ENCODE data around the gene MYO15B. TPM values are rescaled to one million over a fixed set of nuclear protein-coding genes. Genes with fewer than 3 reads are reported as not detected.

The MYO15B gene
- total and polyA plus RNA-seq, 2 donors (not counting 1 experiment from before 2014, with no cell fraction given), result 452 to 1,019 TPM

- no peak overlapping the region for H3K4me3 Mint-ChIP-seq
Measured at GRCh38 chr17:75565618-75566017, 22.0 kb upstream of the MYO15B start.

GRCh38 chr17:75566416-75566815 lies 21.2 kb upstream of the MYO15B start:
- no peaks in the 10 kb centered on the region for H3K9me3 Mint-ChIP-seq (ENCODE audit: insufficient read depth)
- peaks cover 28% of the 10 kb centered on the region for H3K4me1 Mint-ChIP-seq
- DNase-seq (no peak), ATAC-seq (ENCODE audit: low read depth) (no peak)
- H3K27me3 Mint-ChIP-seq, result no peaks in the 10 kb centered on the region
- WGBS (ENCODE audit: insufficient coverage), result 86% methylated on average over 5 of the region's 6 CpGs
- TF ChIP-seq CTCF (IDR thresholded peaks at IDR 0.05), result no peak
- no peak for TF ChIP-seq EZH2 (IDR thresholded peaks at IDR 0.05; ENCODE audit: borderline replicate concordance, insufficient read depth, low read depth, low read length, poor library complexity, severe bottlenecking)
- intact Hi-C loops (cut with micrococcal nuclease), result loop anchor here (1.0 kb wide), 1 partner anchor 41 kb away; the partner anchor contains the start of gene LLGL2
- H3K27ac ChIP-seq (ENCODE audit: low read length in 2 of 2), result no peak overlapping the region
- ChIA-PET CTCF (interaction anchor here (2.5 kb wide), 1 partner anchor 22 kb away, joined by 8 read pairs; the partner anchor contains the start of gene MYO15B), POLR2A (no interaction called here)
- no peaks in the 10 kb centered on the region for H3K27me3 ChIP-seq (replicated peaks in 1 of 4; ENCODE audit: control extremely low read depth in 1 of 4, control insufficient read depth in 3 of 4, insufficient read depth in 4 of 4, low read length in 3 of 4)
- no peak overlapping the region for H2AFZ ChIP-seq (ENCODE audit: insufficient read depth, low read depth, low read length, poor library complexity, severe bottlenecking)
- peaks cover 21 to 27% of the 10 kb centered on the region in 2 donors for H3K4me1 ChIP-seq (ENCODE audit: control insufficient read depth in 2 of 2, insufficient read depth in 2 of 2, low read length in 2 of 2)
- H3K79me2 ChIP-seq (ENCODE audit: control insufficient read depth, insufficient read depth, low read length), result no peaks in the 10 kb centered on the region
- no peaks in the 10 kb centered on the region for H4K20me1 ChIP-seq (ENCODE audit: control insufficient read depth, insufficient read depth, low read length, poor library complexity, severe bottlenecking)
- peaks cover 0 to 9% of the 10 kb centered on the region in 2 experiments for H3K36me3 ChIP-seq (replicated peaks in 1 of 2; ENCODE audit: control extremely low read depth in 1 of 2, control insufficient read depth in 1 of 2, extremely low read depth in 1 of 2, insufficient read depth in 2 of 2, low read length in 1 of 2)
- no peaks in the 10 kb centered on the region for H3K9me3 ChIP-seq (ENCODE audit: control extremely low read depth in 1 of 3, control insufficient read depth in 2 of 3, insufficient read depth in 1 of 3, low read length in 2 of 3)
- peak overlapping the region; percentile 47 for H3K4me2 ChIP-seq (replicated peaks; ENCODE audit: low read depth, low read length, poor library complexity, severe bottlenecking)
- no peak overlapping the region for H3K4me3 ChIP-seq (ENCODE audit: control extremely low read depth in 1 of 5, extremely low read depth in 1 of 5, insufficient read depth in 1 of 5, low read depth in 2 of 5, low read length in 4 of 5)
- peak overlapping the region; percentile 42 for H3K4me3 Mint-ChIP-seq
- H3K9ac ChIP-seq (ENCODE audit: low read length), result no peak overlapping the region
- peak overlapping the region; percentile 72 for H3K27ac Mint-ChIP-seq

More at GRCh38 chr17:75565618-75566017, 22.0 kb upstream of the MYO15B start:
- CTCF ChIA-PET, result no interaction called here
- H3K27me3 ChIP-seq (replicated peaks in 1 of 4; ENCODE audit: control extremely low read depth in 1 of 4, control insufficient read depth in 3 of 4, insufficient read depth in 4 of 4, low read length in 3 of 4), result no peaks in the 10 kb centered on the region
- ATAC-seq (ENCODE audit: low read depth), result no peak
- H3K79me2 ChIP-seq (ENCODE audit: control insufficient read depth, insufficient read depth, low read length), result no peaks in the 10 kb centered on the region
- whole genome bisulfite sequencing (ENCODE audit: insufficient coverage), result 94% methylated on average over 6 of the region's 6 CpGs
- no peaks in the 10 kb centered on the region for H4K20me1 ChIP-seq (ENCODE audit: control insufficient read depth, insufficient read depth, low read length, poor library complexity, severe bottlenecking)
- H2AFZ ChIP-seq (ENCODE audit: insufficient read depth, low read depth, low read length, poor library complexity, severe bottlenecking), result no peak overlapping the region
- H3K36me3 ChIP-seq (replicated peaks in 1 of 2; ENCODE audit: control extremely low read depth in 1 of 2, control insufficient read depth in 1 of 2, extremely low read depth in 1 of 2, insufficient read depth in 2 of 2, low read length in 1 of 2), result peaks cover 0 to 9% of the 10 kb centered on the region in 2 experiments
- intact Hi-C loops (cut with micrococcal nuclease), result loop anchor here (1.0 kb wide), 1 partner anchor 40 kb away; the partner anchor contains the start of gene LLGL2
- H3K4me2 ChIP-seq (replicated peaks; ENCODE audit: low read depth, low read length, poor library complexity, severe bottlenecking), result no peak overlapping the region
- no peak overlapping the region for H3K4me3 ChIP-seq (ENCODE audit: control extremely low read depth in 1 of 5, extremely low read depth in 1 of 5, insufficient read depth in 1 of 5, low read depth in 2 of 5, low read length in 4 of 5)
- POLR2A ChIA-PET, result no interaction called here
- H3K9me3 ChIP-seq (ENCODE audit: control extremely low read depth in 1 of 3, control insufficient read depth in 2 of 3, insufficient read depth in 1 of 3, low read length in 2 of 3), result no peaks in the 10 kb centered on the region
- no peak overlapping the region for H3K27ac Mint-ChIP-seq
- no peaks in the 10 kb centered on the region for H3K9me3 Mint-ChIP-seq (ENCODE audit: insufficient read depth)
- peaks cover 20% of the 10 kb centered on the region for H3K4me1 Mint-ChIP-seq
- H3K27me3 Mint-ChIP-seq, result no peaks in the 10 kb centered on the region
- TF ChIP-seq CTCF (IDR thresholded peaks at IDR 0.05), result no peak
- no peak for TF ChIP-seq EZH2 (IDR thresholded peaks at IDR 0.05; ENCODE audit: borderline replicate concordance, insufficient read depth, low read depth, low read length, poor library complexity, severe bottlenecking)
- H3K4me1 ChIP-seq (ENCODE audit: control insufficient read depth in 2 of 2, insufficient read depth in 2 of 2, low read length in 2 of 2), result peaks cover 13 to 19% of the 10 kb centered on the region in 2 donors
- no peak for DNase-seq
- H3K27ac ChIP-seq (ENCODE audit: low read length in 2 of 2), result no peak overlapping the region
- H3K9ac ChIP-seq (ENCODE audit: low read length), result no peak overlapping the region
